ENCODE data around the gene RNF44.

Gene RNF44

GRCh38 chr5:176533894-176534611 lies 3.1 kb downstream of the RNF44 start:
- 0 out of 2 replicates have a peak overlapping the region, but pooled peaks have one; percentile 97 for H3K4me3 ChIP-seq (ENCODE audit: low read depth, low read length)
- H3K4me1 ChIP-seq (ENCODE audit: control insufficient read depth, insufficient read depth, low read length) = peaks cover 27% of the 10 kb centered on the region
- no peak overlapping the region for H3K9ac ChIP-seq (ENCODE audit: low read depth, low read length)
- no peaks in the 10 kb centered on the region for H3K9me3 ChIP-seq (ENCODE audit: control insufficient read depth, insufficient read depth, low read length)
- H3K27me3 ChIP-seq (ENCODE audit: control insufficient read depth, insufficient read depth, low read length) = no peaks in the 10 kb centered on the region
- H3K36me3 ChIP-seq (ENCODE audit: control insufficient read depth, insufficient read depth, low read length) = peaks cover 56% of the 10 kb centered on the region
- no peak overlapping the region for H3K27ac ChIP-seq (ENCODE audit: low read depth, low read length)

- H3K4me1 ChIP-seq (ENCODE audit: control insufficient read depth, insufficient read depth, low read length) = peaks cover 21% of the 10 kb centered on the region
- no peak overlapping the region for H3K27ac ChIP-seq (ENCODE audit: low read depth, low read length)
- H3K27me3 ChIP-seq (ENCODE audit: control insufficient read depth, insufficient read depth, low read length) = no peaks in the 10 kb centered on the region
- no peaks in the 10 kb centered on the region for H3K9me3 ChIP-seq (ENCODE audit: control insufficient read depth, insufficient read depth, low read length)
- H3K36me3 ChIP-seq (ENCODE audit: control insufficient read depth, insufficient read depth, low read length) = peaks cover 63% of the 10 kb centered on the region
- no peak overlapping the region for H3K4me3 ChIP-seq (ENCODE audit: low read depth, low read length)
- no peak overlapping the region for H3K9ac ChIP-seq (ENCODE audit: low read depth, low read length)
These were observed 3.8 kb downstream of the RNF44 start for GRCh38 chr5:176533390-176533789.

- Histone ChIP-seq H3K36me3 (ENCODE audit: control insufficient read depth, insufficient read depth, low read length) (peaks cover 69% of the 10 kb centered on the region), H3K9me3 (ENCODE audit: control insufficient read depth, insufficient read depth, low read length) (no peaks in the 10 kb centered on the region), H3K4me3 (ENCODE audit: low read depth, low read length) (no peak overlapping the region), H3K27ac (ENCODE audit: low read depth, low read length) (no peak overlapping the region), H3K9ac (ENCODE audit: low read depth, low read length) (no peak overlapping the region), H3K27me3 (ENCODE audit: control insufficient read depth, insufficient read depth, low read length) (no peaks in the 10 kb centered on the region), H3K4me1 (ENCODE audit: control insufficient read depth, insufficient read depth, low read length) (peaks cover 17% of the 10 kb centered on the region)
These were observed 4.4 kb downstream of the RNF44 start for GRCh38 chr5:176532795-176533194.

- H3K27ac ChIP-seq (ENCODE audit: low read depth, low read length) = no peak overlapping the region
- no peak overlapping the region for H3K9ac ChIP-seq (ENCODE audit: low read depth, low read length)
- no peaks in the 10 kb centered on the region for H3K9me3 ChIP-seq (ENCODE audit: control insufficient read depth, insufficient read depth, low read length)
- H3K27me3 ChIP-seq (ENCODE audit: control insufficient read depth, insufficient read depth, low read length) = no peaks in the 10 kb centered on the region
- H3K4me1 ChIP-seq (ENCODE audit: control insufficient read depth, insufficient read depth, low read length) = peaks cover 17% of the 10 kb centered on the region
- H3K4me3 ChIP-seq (ENCODE audit: low read depth, low read length) = no peak overlapping the region
- H3K36me3 ChIP-seq (ENCODE audit: control insufficient read depth, insufficient read depth, low read length) = peaks cover 77% of the 10 kb centered on the region
These were observed 5.2 kb downstream of the RNF44 start for GRCh38 chr5:176531902-176532493.

GRCh38 chr5:176530983-176531901 lies 6.0 kb downstream of the RNF44 start:
- Histone ChIP-seq H3K27me3 (ENCODE audit: control insufficient read depth, insufficient read depth, low read length) (no peaks in the 10 kb centered on the region), H3K36me3 (ENCODE audit: control insufficient read depth, insufficient read depth, low read length) (peaks cover 78% of the 10 kb centered on the region), H3K4me3 (ENCODE audit: low read depth, low read length) (no peak overlapping the region), H3K4me1 (ENCODE audit: control insufficient read depth, insufficient read depth, low read length) (peaks cover 17% of the 10 kb centered on the region), H3K27ac (ENCODE audit: low read depth, low read length) (no peak overlapping the region), H3K9me3 (ENCODE audit: control insufficient read depth, insufficient read depth, low read length) (no peaks in the 10 kb centered on the region), H3K9ac (ENCODE audit: low read depth, low read length) (no peak overlapping the region)

- Histone ChIP-seq H3K4me3 (ENCODE audit: low read depth, low read length) (no peak overlapping the region), H3K4me1 (ENCODE audit: control insufficient read depth, insufficient read depth, low read length) (peaks cover 15% of the 10 kb centered on the region), H3K9ac (ENCODE audit: low read depth, low read length) (no peak overlapping the region), H3K9me3 (ENCODE audit: control insufficient read depth, insufficient read depth, low read length) (no peaks in the 10 kb centered on the region), H3K36me3 (ENCODE audit: control insufficient read depth, insufficient read depth, low read length) (peaks cover 78% of the 10 kb centered on the region), H3K27me3 (ENCODE audit: control insufficient read depth, insufficient read depth, low read length) (no peaks in the 10 kb centered on the region), H3K27ac (ENCODE audit: low read depth, low read length) (no peak overlapping the region)
These were observed 6.7 kb downstream of the RNF44 start for GRCh38 chr5:176530393-176530982.

GRCh38 chr5:176529741-176530141 lies 7.5 kb downstream of the RNF44 start:
- H3K9me3 ChIP-seq (ENCODE audit: control insufficient read depth, insufficient read depth, low read length) = no peaks in the 10 kb centered on the region
- H3K4me1 ChIP-seq (ENCODE audit: control insufficient read depth, insufficient read depth, low read length) = 0 out of 2 replicates have a peak, but pooled peaks cover 8% of the 10 kb centered on the region
- H3K27me3 ChIP-seq (ENCODE audit: control insufficient read depth, insufficient read depth, low read length) = no peaks in the 10 kb centered on the region
- H3K36me3 ChIP-seq (ENCODE audit: control insufficient read depth, insufficient read depth, low read length) = peaks cover 71% of the 10 kb centered on the region
- no peak overlapping the region for H3K4me3 ChIP-seq (ENCODE audit: low read depth, low read length)
- H3K9ac ChIP-seq (ENCODE audit: low read depth, low read length) = no peak overlapping the region
- no peak overlapping the region for H3K27ac ChIP-seq (ENCODE audit: low read depth, low read length)

- no peak overlapping the region for H3K27ac ChIP-seq (ENCODE audit: low read depth, low read length)
- 0 out of 2 replicates have a peak, but pooled peaks cover 3% of the 10 kb centered on the region for H3K4me1 ChIP-seq (ENCODE audit: control insufficient read depth, insufficient read depth, low read length)
- H3K9ac ChIP-seq (ENCODE audit: low read depth, low read length) = no peak overlapping the region
- H3K27me3 ChIP-seq (ENCODE audit: control insufficient read depth, insufficient read depth, low read length) = no peaks in the 10 kb centered on the region
- peaks cover 66% of the 10 kb centered on the region for H3K36me3 ChIP-seq (ENCODE audit: control insufficient read depth, insufficient read depth, low read length)
- H3K9me3 ChIP-seq (ENCODE audit: control insufficient read depth, insufficient read depth, low read length) = no peaks in the 10 kb centered on the region
- H3K4me3 ChIP-seq (ENCODE audit: low read depth, low read length) = no peak overlapping the region
These were observed 8.0 kb downstream of the RNF44 start for GRCh38 chr5:176529116-176529740.

GRCh38 chr5:176528761-176529115 lies 8.5 kb downstream of the RNF44 start:
- Histone ChIP-seq H3K4me3 (ENCODE audit: low read depth, low read length) (no peak overlapping the region), H3K9ac (ENCODE audit: low read depth, low read length) (no peak overlapping the region), H3K27ac (ENCODE audit: low read depth, low read length) (no peak overlapping the region), H3K9me3 (ENCODE audit: control insufficient read depth, insufficient read depth, low read length) (no peaks in the 10 kb centered on the region), H3K36me3 (ENCODE audit: control insufficient read depth, insufficient read depth, low read length) (peaks cover 61% of the 10 kb centered on the region), H3K27me3 (ENCODE audit: control insufficient read depth, insufficient read depth, low read length) (no peaks in the 10 kb centered on the region), H3K4me1 (ENCODE audit: control insufficient read depth, insufficient read depth, low read length) (no peaks in the 10 kb centered on the region)

GRCh38 chr5:176528301-176528700 lies 8.9 kb downstream of the RNF44 start:
- H3K4me1 ChIP-seq (ENCODE audit: control insufficient read depth, insufficient read depth, low read length) = no peaks in the 10 kb centered on the region
- no peak overlapping the region for H3K4me3 ChIP-seq (ENCODE audit: low read depth, low read length)
- no peak overlapping the region for H3K9ac ChIP-seq (ENCODE audit: low read depth, low read length)
- no peaks in the 10 kb centered on the region for H3K27me3 ChIP-seq (ENCODE audit: control insufficient read depth, insufficient read depth, low read length)
- no peak overlapping the region for H3K27ac ChIP-seq (ENCODE audit: low read depth, low read length)
- peaks cover 57% of the 10 kb centered on the region for H3K36me3 ChIP-seq (ENCODE audit: control insufficient read depth, insufficient read depth, low read length)
- H3K9me3 ChIP-seq (ENCODE audit: control insufficient read depth, insufficient read depth, low read length) = no peaks in the 10 kb centered on the region
